K562 (cell line): ENCODE data around the gene TMC6. TPM values are rescaled to one million over a fixed set of nuclear protein-coding genes. Genes with fewer than 3 reads are reported as not detected.

ENCODE experiments used
- ATF1 ChIP-seq, 2 experiments: fragments of 450-650 bp in 1 of 2; IDR thresholded peaks; 2 replicates each; pipeline ENCODE4 v1.6.1; 2016; ENCODE audit warnings: missing compliant biosample characterization in 1 of 2, missing genetic modification characterization in 1 of 2
- CEBPB ChIP-seq: fragments of 450-650 bp; IDR thresholded peaks from 2 replicates; pipeline ENCODE4 v1.6.1; 2016; ENCODE audit warnings: missing genetic modification characterization, missing compliant biosample characterization
- CEBPG ChIP-seq, 3 experiments: fragments of 200-800 bp in 1 of 3; sonication (Bioruptor generic) in 1 of 3; sonication (generic) in 1 of 3; formaldehyde crosslinking in 1 of 3; IDR thresholded peaks in 2 of 3; conservative IDR thresholded peaks in 1 of 3; 2 replicates each; pipeline versions ENCODE4 v1.6.1 to v1.8.0; 2016 to 2022; ENCODE audit warnings: missing compliant biosample characterization in 2 of 3, missing genetic modification characterization in 2 of 3, mild to moderate bottlenecking in 1 of 3, missing genetic modification reagents in 1 of 3
- HOMEZ ChIP-seq: fragments of 250-450 bp; sonication (Bioruptor Pico); IDR thresholded peaks from 2 replicates; pipeline ENCODE4 v1.4.0; 2020; ENCODE audit warnings: mild to moderate bottlenecking, moderate library complexity
- IRF2 ChIP-seq: sonication (generic); formaldehyde crosslinking; IDR thresholded peaks from 2 replicates; pipeline ENCODE4 v1.8.1; 2022; ENCODE audit warnings: mild to moderate bottlenecking, missing genetic modification reagents
- KLF13 ChIP-seq: fragments of 450-650 bp; IDR thresholded peaks from 2 replicates; pipeline ENCODE4 v1.6.1; 2016; ENCODE audit warnings: missing genetic modification characterization, low read depth, mild to moderate bottlenecking, missing compliant biosample characterization, moderate library complexity, borderline replicate concordance
- SREBF1 ChIP-seq: fragments of 150-350 bp; IDR thresholded peaks from 2 replicates; pipeline ENCODE4 v1.6.1; 2014; ENCODE audit warnings: antibody characterized with exemption, low read depth, low read length, borderline replicate concordance
- XRCC3 ChIP-seq: fragments of 450-650 bp; IDR thresholded peaks from 2 replicates; pipeline ENCODE4 v1.6.1; 2017; ENCODE audit warnings: mild to moderate bottlenecking, moderate library complexity
- ZNF639 ChIP-seq, 2 experiments: fragments of 200-800 bp in 1 of 2; sonication (Bioruptor generic) in 1 of 2; sonication (generic) in 1 of 2; formaldehyde crosslinking in 1 of 2; IDR thresholded peaks in 1 of 2; conservative IDR thresholded peaks in 1 of 2; 2 replicates each; pipeline versions ENCODE4 v1.5.0 to v1.6.1; 2016 to 2020; ENCODE audit warnings: missing compliant biosample characterization in 1 of 2, missing genetic modification characterization in 1 of 2, missing genetic modification reagents in 1 of 2
- polyA plus RNA-seq, 8 experiments: library from polyadenylated mRNA; depleted of rRNA in 4 of 8; stranded (reverse) in 5 of 8; unstranded in 3 of 8; fragments of >200 nt; fragmentation: Nextera tagmentation in 2 of 8; fragmentation: Illumina TruSeq in 1 of 8; extraction: Ambion mirVana in 2 of 8; extraction: Trizol in 1 of 8; gene quantifications; 2 replicates each; pipeline versions ENCODE4 v1.2.1 to v1.2.3, GENCODE V29; 2011 to 2014; ENCODE audit warnings: inconsistent platforms in 1 of 8, missing spikeins in 1 of 8
- total RNA-seq, 7 experiments: library from RNA; depleted of rRNA in 6 of 7; stranded (reverse); fragments of >200 nt in 6 of 7; fragmentation: Illumina TruSeq in 2 of 7; extraction: Trizol in 2 of 7; gene quantifications; 2 replicates each; pipeline versions ENCODE4 v1.2.1 to v1.2.3, GENCODE V29; 2011 to 2021; ENCODE audit warnings: low replicate concordance in 1 of 7
- TF ChIP-seq, protein P1 (sequence below): fragments of 450-650 bp; formaldehyde crosslinking; IDR thresholded peaks from 2 replicates; pipeline ENCODE4 v1.4.0; 2020; ENCODE audit warnings: mild to moderate bottlenecking
- TF ChIP-seq, protein P2 (sequence below), 2 experiments: fragments of 450-650 bp; IDR thresholded peaks; 2 replicates each; pipeline ENCODE4 v1.6.1; 2018; ENCODE audit warnings: mild to moderate bottlenecking in 2 of 2, low read depth in 1 of 2; ENCODE audit not compliant: partially characterized antibody in 2 of 2
- TF ChIP-seq, protein P3 (sequence below): conservative IDR thresholded peaks from 2 replicates; pipeline ENCODE4 v1.6.1; 2011; ENCODE audit warnings: low read depth, mild to moderate bottlenecking, low read length; ENCODE audit not compliant: control insufficient read depth
- TF ChIP-seq, protein P4 (sequence below): fragments of 450-650 bp; IDR thresholded peaks from 2 replicates; pipeline ENCODE4 v1.6.1; 2017; ENCODE audit warnings: mild to moderate bottlenecking, moderate library complexity

Gene TMC6
- total and polyA plus RNA-seq, 9 of the 15 experiments (the other 6 are each of a cell fraction or from before 2014, with no cell fraction given) = 4.1 to 351 (median 66.9) TPM

DNA sequence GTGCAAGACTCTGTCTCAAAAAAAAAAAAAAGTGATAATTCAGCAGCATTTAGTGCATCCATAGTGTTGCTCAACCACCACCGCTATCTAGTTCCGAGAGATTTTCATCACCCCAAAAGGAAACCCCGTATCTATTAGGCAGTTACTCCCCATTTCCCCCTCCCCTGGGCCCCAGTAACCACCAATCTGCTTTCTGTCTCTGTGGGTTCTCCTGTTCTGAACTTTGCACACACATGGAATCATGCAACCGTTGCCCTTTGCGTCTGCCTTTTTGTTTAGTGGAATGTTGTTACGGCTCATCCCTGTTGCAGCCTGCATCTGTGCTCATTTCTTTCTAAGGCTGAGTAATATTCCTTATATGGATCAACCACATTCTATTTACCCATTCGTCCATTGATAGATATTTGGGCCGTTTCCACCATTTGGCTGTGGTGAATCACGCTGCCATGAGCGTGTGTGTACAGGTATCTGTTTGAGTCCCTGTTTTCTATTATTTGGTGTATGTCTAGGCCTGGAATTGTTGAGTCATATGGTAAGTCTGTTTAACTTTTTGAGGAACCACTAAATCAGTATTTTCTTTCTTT lies 31.1 kb upstream of the TMC6 start (continued):
- TF ChIP-seq, protein P1, sequence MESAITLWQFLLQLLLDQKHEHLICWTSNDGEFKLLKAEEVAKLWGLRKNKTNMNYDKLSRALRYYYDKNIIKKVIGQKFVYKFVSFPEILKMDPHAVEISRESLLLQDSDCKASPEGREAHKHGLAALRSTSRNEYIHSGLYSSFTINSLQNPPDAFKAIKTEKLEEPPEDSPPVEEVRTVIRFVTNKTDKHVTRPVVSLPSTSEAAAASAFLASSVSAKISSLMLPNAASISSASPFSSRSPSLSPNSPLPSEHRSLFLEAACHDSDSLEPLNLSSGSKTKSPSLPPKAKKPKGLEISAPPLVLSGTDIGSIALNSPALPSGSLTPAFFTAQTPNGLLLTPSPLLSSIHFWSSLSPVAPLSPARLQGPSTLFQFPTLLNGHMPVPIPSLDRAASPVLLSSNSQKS = no peak
- peak; percentile 40; the same call in 1 of the 2 replicates for TF ChIP-seq CEBPG (CRISPR knock-in tag; IDR thresholded peaks at IDR 0.05)
- peak; percentile 53 to 73; a peak in 3 of 4 replicates for TF ChIP-seq CEBPG (tag; conservative IDR thresholded peaks at IDR 0.05 in 1 of 2, IDR thresholded peaks at IDR 0.05 in 1 of 2)
- no peak for TF ChIP-seq XRCC3
- TF ChIP-seq IRF2 (CRISPR knock-in tag) = no peak
- TF ChIP-seq, protein P2, sequence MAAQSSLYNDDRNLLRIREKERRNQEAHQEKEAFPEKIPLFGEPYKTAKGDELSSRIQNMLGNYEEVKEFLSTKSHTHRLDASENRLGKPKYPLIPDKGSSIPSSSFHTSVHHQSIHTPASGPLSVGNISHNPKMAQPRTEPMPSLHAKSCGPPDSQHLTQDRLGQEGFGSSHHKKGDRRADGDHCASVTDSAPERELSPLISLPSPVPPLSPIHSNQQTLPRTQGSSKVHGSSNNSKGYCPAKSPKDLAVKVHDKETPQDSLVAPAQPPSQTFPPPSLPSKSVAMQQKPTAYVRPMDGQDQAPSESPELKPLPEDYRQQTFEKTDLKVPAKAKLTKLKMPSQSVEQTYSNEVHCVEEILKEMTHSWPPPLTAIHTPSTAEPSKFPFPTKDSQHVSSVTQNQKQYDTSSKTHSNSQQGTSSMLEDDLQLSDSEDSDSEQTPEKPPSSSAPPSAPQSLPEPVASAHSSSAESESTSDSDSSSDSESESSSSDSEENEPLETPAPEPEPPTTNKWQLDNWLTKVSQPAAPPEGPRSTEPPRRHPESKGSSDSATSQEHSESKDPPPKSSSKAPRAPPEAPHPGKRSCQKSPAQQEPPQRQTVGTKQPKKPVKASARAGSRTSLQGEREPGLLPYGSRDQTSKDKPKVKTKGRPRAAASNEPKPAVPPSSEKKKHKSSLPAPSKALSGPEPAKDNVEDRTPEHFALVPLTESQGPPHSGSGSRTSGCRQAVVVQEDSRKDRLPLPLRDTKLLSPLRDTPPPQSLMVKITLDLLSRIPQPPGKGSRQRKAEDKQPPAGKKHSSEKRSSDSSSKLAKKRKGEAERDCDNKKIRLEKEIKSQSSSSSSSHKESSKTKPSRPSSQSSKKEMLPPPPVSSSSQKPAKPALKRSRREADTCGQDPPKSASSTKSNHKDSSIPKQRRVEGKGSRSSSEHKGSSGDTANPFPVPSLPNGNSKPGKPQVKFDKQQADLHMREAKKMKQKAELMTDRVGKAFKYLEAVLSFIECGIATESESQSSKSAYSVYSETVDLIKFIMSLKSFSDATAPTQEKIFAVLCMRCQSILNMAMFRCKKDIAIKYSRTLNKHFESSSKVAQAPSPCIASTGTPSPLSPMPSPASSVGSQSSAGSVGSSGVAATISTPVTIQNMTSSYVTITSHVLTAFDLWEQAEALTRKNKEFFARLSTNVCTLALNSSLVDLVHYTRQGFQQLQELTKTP (IDR thresholded peaks at IDR 0.05; ENCODE audit: low read depth in 1 of 2, partially characterized antibody in 2 of 2) = no peak
- no peak for TF ChIP-seq ZNF639 (CRISPR knock-in tag; conservative IDR thresholded peaks at IDR 0.05 in 1 of 2, IDR thresholded peaks at IDR 0.05 in 1 of 2)
- no peak for TF ChIP-seq KLF13
- no peak for TF ChIP-seq HOMEZ
- peak; percentile 82 for TF ChIP-seq CEBPB (tag)
- TF ChIP-seq, protein P3, sequence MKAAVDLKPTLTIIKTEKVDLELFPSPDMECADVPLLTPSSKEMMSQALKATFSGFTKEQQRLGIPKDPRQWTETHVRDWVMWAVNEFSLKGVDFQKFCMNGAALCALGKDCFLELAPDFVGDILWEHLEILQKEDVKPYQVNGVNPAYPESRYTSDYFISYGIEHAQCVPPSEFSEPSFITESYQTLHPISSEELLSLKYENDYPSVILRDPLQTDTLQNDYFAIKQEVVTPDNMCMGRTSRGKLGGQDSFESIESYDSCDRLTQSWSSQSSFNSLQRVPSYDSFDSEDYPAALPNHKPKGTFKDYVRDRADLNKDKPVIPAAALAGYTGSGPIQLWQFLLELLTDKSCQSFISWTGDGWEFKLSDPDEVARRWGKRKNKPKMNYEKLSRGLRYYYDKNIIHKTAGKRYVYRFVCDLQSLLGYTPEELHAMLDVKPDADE = no peak
- no peak for TF ChIP-seq ATF1 (CRISPR knock-in tag; IDR thresholded peaks at IDR 0.05)
- no peak for TF ChIP-seq ATF1 (tag; IDR thresholded peaks at IDR 0.05)
- TF ChIP-seq, protein P4, sequence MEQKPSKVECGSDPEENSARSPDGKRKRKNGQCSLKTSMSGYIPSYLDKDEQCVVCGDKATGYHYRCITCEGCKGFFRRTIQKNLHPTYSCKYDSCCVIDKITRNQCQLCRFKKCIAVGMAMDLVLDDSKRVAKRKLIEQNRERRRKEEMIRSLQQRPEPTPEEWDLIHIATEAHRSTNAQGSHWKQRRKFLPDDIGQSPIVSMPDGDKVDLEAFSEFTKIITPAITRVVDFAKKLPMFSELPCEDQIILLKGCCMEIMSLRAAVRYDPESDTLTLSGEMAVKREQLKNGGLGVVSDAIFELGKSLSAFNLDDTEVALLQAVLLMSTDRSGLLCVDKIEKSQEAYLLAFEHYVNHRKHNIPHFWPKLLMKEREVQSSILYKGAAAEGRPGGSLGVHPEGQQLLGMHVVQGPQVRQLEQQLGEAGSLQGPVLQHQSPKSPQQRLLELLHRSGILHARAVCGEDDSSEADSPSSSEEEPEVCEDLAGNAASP = no peak
- no peak for TF ChIP-seq SREBF1
